HTERT RPE-1 (cell line): ENCODE data around the gene KIF5A.
"Not testable (repeated sequence)": the region's sequence is repeated elsewhere in the genome, so short reads cannot be mapped to it uniquely, and the experiment has no call there.

Experiments
- in situ Hi-C: fragments of 300-500 bp; cut with MboI; formaldehyde crosslinking; loops from 4 replicates; pipeline ENCODE4 v1.14.3; 2020; ENCODE audit warnings: low sequenced_read_pairs

The KIF5A gene

GRCh38 chr12:57581802-57582201 is 32.0 kb downstream of the KIF5A start:
- in situ Hi-C loops, result no loop called here

- in situ Hi-C loops, result no loop called here
Observed at GRCh38 chr12:57582440-57582839, 32.6 kb downstream of the KIF5A start.

GRCh38 chr12:57583008-57583831 is 33.4 kb downstream of the KIF5A start:
- in situ Hi-C loops, result no loop called here

GRCh38 chr12:57584050-57584449 is 34.2 kb downstream of the KIF5A start:
- in situ Hi-C loops, result no loop called here

GRCh38 chr12:57584690-57585089 is 34.8 kb downstream of the KIF5A start:
- in situ Hi-C loops, result no loop called here

GRCh38 chr12:57585156-57585555 is 35.3 kb downstream of the KIF5A start:
- in situ Hi-C loops, result no loop called here

GRCh38 chr12:57586128-57586527 is 36.3 kb downstream of the KIF5A start:
- in situ Hi-C loops, result no loop called here

GRCh38 chr12:57586832-57587429 is 37.1 kb downstream of the KIF5A start:
- in situ Hi-C loops, result no loop called here

- in situ Hi-C loops, result not testable (repeated sequence)
Observed at GRCh38 chr12:57588951-57589610, 39.2 kb downstream of the KIF5A start.

- in situ Hi-C loops, result no loop called here
Observed at GRCh38 chr12:57590479-57590863, 40.6 kb downstream of the KIF5A start.

- in situ Hi-C loops, result no loop called here
Observed at GRCh38 chr12:57590864-57591781, 41.3 kb downstream of the KIF5A start, which contains the start of gene PIP4K2C. Gene PIP4K2C, plus strand, starts transcription at chr12:57591192. Its CDS starts 98 bp downstream, at chr12:57591290.

GRCh38 chr12:57591782-57592325 is 42.0 kb downstream of the KIF5A start:
- in situ Hi-C loops, result no loop called here

- in situ Hi-C loops, result no loop called here
Observed at GRCh38 chr12:57592551-57593165, 42.8 kb downstream of the KIF5A start.

GRCh38 chr12:57593187-57593586 is 43.3 kb downstream of the KIF5A start:
- in situ Hi-C loops, result no loop called here

- in situ Hi-C loops, result no loop called here
Observed at GRCh38 chr12:57600395-57600794, 50.6 kb downstream of the KIF5A start.

- in situ Hi-C loops, result no loop called here
Observed at GRCh38 chr12:57602544-57602943, 52.7 kb downstream of the KIF5A start.

GRCh38 chr12:57603324-57603723 is 53.5 kb downstream of the KIF5A start:
- in situ Hi-C loops, result no loop called here

- in situ Hi-C loops, result no loop called here
Observed at GRCh38 chr12:57603815-57604453, 54.1 kb downstream of the KIF5A start.

GRCh38 chr12:57604454-57604991 is 54.7 kb downstream of the KIF5A start, which contains the start of gene DTX3:
Gene DTX3, plus strand, starts transcription at chr12:57604824. Its CDS starts 1,694 bp downstream, at chr12:57606518.
- in situ Hi-C loops, result no loop called here
